Ramos (cell line): ENCODE data around the gene TRIO.
"Not testable (repeated sequence)": the region's sequence is repeated elsewhere in the genome, so short reads cannot be mapped to it uniquely, and the experiment has no call there.

ENCODE experiments used
- in situ Hi-C: fragments of 300-500 bp; cut with MboI; formaldehyde crosslinking; loops from one replicate; pipeline ENCODE4 v1.14.3; 2022; ENCODE audit warnings: low sequenced_read_pairs; ENCODE audit not compliant: unreplicated experiment

The TRIO gene

DNA sequence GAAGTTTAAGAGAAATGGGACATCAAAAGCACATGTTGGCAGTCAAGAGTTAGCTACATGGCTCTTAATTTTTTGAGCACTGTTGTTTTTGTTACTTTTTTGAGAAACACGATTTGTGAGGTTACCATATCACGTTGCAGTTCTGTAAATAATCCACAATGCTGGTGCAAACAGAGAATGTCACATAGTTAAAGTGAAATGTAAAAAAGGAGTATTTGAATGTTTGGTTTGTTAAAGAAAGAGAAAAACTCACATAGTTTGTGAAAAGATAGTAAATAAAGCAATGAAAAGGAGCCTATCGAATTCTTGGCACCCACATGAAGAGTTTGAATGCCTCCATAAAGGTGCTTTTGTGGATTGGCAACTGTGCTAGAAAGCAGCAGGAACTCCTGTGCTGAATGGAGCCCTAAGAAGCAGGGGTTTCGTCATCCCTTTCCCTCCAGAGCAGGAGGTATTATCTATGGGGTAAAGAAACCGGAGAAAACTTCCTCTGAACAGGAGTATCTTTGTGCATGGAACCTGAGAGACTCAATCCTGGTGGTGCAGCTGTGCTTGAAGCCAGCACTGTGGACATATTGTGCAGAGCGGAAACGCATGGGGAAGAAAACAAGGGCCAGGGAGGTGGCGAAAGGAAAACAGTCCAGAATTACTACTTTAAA, 289.9 kb downstream of the TRIO start:
- in situ Hi-C loops: no loop called here

- in situ Hi-C loops: no loop called here
These were observed 292.3 kb downstream of the TRIO start for GRCh38 chr5:14435481-14435880.

GRCh38 chr5:14436122-14436521, 293.0 kb downstream of the TRIO start:
- in situ Hi-C loops: not testable (repeated sequence)

DNA sequence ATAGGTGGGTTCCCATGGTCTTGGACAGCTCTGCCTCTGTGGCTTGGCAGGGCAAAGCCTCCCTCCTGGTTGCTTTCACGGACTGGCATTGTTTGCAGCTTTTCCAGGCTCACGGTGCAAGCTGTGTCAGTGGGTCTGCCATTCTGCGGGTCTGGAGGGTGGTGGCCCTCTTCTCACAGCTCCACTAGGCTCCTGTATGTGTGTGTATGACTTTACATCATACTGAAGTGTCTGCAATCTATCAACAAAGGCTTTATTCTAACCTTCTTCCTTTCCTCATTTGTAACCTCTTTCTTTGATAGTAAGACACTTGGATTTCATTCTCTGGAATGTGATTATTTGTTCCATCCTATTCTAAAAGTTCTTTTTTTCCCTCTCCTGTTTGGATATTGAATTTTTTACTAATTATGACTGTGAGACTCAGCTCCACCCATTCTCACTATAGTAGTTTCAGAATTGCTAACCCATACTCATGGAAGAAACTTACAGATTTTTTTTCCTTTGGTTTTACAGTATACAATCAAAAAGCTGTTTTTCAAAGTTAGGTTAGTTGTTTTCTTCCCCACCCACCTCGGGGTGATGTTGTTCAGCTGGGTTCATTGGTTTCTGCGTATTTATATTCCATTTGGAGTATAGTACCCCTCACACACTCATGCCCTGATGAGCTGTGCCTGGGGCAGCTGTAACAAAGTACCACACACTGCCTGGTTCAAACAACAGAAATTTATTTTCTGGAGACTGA, 293.8 kb downstream of the TRIO start:
- in situ Hi-C loops: no loop called here

DNA sequence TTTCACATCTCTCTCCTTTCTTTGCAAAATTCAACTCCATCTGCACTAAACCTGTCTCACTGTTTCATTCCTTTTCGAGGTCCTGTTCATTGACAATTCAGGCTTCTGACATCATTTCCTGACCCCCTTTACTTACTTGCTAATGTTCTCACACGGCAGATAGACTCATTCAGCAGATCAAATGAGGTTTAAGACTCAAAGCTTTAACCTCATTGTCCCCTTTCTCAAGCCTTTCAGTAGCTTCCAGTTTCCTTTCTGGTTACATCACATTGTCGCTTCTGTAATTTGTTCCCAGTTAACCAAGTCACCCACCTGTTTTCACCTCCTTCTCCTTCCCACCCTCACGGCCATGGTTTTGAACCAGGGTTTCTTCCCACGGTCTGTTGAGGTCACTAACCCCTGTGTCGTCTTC, 295.1 kb downstream of the TRIO start:
- in situ Hi-C loops: no loop called here

DNA sequence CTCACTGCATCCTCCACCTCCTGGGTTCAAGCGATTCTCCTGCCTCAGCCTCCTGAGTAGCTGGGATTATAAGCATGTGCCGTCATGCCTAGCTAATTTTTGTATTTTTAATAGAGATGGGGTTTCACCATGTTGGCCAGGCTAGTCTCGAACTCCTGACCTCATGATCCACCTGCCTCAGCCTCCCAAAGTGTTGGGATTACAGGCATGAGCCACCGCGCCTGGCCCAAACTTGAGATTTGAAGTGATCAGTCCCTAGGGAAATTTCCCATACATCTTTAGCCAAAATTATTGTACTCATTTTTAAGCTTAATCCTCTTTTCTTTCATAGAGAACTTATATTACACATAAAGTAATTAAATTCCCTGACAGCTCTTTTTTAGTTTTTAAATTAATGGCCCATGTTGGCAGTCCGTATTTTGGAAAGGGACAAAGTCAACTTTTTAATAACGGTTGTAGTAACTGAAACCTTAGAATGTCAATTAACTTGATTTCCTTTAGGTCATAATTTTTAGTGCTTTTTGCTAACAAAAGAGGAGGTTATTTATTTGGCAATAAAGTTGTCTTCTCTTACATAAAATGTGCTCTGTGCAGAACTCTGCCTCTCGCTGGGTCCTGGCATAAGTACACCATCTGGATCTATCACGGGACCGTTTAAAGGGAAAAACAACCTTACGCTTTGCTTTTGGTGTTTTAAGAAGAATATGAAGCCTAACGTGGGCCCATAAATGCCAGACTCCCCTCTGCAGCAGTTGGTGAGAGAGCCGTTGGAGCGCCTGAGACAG, 296.1 kb downstream of the TRIO start:
- in situ Hi-C loops: no loop called here

- in situ Hi-C loops: no loop called here
These were observed 297.1 kb downstream of the TRIO start for GRCh38 chr5:14440223-14440581.

- in situ Hi-C loops: no loop called here
These were observed 297.7 kb downstream of the TRIO start for GRCh38 chr5:14440582-14441431.

DNA sequence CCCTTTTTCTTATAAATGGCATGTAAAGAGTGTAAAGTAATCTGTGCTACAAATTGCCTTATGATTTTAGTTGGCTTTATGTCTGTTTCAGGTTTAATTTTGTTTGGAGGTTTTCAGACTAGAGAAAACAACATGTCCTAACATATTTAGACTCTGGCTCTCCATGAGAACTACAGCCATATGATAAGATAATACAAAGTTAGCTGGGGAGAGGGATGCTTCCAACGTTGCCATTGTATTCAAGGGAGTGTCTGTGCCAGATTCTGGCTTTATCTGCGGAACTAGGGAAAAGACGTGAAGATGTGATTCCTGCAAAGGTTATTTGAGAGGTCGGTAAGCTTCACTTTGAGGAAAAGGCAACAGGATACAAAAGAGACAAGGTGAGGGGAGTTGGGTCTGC, 298.5 kb downstream of the TRIO start:
- in situ Hi-C loops: no loop called here

DNA sequence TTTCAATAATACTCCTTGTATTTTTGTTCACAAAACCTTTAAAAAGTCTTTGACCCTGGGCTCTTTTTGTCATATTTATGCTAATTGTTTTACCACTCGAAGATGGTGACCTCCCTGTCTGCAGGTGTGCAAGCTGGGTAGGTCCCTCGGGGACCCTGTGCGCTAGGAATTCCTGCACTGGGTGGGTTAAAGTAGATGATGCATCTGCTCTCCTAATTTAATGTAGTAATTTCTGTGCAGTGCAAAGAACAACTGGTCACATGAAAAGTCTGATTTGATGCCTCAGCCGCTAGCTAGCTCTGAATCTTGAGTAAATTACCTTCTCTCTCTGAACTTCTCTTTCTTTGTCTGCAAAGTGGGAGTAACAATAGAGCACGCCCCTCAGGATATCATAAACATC, 299.4 kb downstream of the TRIO start:
- in situ Hi-C loops: no loop called here

DNA sequence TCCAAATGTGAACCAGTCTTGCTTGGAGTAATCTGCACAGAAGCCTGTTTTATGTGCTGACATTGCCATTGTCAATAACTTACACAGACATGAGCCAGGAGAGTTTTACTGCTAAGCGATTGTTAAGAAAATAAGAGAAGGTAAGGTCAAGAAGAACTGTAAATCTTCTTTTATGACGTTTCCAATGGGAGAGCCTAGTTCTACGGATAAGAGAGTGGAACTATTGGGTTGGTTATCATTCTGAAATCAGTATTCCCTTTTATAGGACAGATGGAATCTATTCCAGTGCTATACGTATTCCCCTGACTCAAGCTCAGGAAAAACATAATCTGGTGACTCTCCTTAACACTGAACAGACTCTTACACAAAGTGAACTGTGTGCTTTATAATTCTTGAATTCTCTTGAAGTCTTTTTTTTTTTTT, 300.5 kb downstream of the TRIO start:
- in situ Hi-C loops: no loop called here

- in situ Hi-C loops: no loop called here
These were observed 301.0 kb downstream of the TRIO start for GRCh38 chr5:14444161-14444560.

GRCh38 chr5:14445013-14445412, 301.9 kb downstream of the TRIO start:
- in situ Hi-C loops: no loop called here

GRCh38 chr5:14445576-14446290, 302.6 kb downstream of the TRIO start:
- in situ Hi-C loops: no loop called here

DNA sequence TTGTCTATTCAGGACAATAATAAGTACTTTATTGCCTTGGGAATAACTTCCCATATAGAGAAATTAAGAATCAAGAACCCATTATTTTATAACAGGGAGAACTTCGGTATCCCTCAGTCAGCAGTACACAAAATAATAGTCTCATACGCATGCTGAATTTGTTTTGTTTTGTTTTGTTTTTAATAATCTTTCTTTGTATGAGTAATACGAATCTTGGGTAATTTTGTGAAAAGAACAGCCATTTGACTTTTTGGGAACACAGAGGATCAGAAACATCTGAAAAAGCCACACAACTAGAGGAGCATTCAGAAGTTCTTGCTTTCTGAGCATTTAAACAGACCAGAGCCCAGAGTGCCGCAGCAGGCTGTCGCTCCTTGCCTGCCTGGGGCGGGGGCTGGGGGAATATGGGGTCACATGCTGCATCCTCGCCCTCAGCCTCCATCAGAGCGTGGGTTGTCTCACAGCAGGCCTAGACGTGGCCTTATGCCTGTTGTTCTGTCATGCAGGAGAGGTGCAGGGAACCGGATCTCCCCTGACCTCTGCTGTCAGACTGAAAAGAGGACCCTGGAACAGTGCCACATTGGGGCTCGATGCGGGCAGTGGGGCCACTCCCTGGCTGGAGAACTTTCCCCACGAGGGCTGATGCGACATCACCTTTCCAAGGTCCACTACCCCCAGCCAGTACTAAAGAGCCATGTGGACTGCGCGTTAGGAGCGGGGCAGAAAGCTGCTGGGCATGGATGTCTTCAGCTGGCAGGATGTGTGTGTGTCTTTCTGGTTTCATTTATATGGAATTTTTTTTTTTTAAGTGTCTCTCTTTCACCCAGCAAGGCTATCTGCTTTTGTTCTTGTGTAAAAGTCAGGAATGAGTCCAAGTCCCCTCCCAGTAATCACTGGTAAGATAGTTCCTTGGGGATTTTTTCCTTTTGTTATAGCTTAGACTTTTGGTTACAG, 305.1 kb downstream of the TRIO start:
- in situ Hi-C loops: no loop called here

DNA sequence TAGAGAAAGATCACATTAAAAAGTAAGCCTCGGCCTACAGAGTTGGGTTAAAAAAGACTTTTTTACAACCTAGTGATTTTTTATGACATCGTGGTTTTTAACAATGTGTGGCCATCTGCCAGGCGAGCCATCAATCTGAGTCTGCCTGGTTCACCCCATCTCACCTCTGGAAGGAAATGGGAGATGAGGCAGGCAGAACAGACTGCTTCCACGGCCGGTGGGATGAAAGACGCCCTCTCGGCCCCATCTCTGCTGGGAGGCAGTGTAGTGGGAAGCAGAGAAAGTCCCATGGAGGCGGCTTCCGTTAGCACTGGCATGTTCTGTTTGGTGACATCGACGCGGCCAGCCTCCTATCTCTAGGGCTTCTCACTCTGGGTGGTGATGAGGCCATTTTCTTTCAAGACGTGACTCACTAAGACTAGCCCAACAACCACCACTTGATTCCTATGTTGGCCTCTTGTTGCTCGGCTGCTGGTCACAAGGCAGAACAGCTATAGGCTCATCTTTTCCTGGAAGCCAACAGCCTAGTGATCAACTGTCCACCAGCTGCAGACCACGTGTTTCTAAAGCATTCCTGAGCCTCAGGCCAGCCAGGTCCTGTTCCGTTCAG, 306.0 kb downstream of the TRIO start:
- in situ Hi-C loops: no loop called here

- in situ Hi-C loops: no loop called here
These were observed 306.9 kb downstream of the TRIO start for GRCh38 chr5:14450018-14450524.

DNA sequence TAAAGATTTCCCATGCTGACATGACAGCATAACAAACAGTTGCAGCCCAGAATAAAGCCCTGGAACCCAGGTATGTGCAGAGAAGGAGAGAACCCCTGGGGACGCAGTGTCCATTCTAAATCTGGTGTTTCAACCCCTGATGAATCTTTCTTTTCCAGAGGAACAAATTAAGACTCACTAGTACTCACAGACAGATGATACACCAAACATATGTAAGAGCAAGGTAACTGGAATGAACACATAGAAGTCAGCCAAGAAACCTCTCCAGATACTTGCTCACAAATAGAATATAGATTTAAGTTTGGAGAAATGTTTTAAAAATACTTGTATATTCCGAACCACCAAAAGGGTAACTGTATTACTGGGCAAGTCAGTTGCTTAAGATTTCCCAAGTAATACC, 307.6 kb downstream of the TRIO start:
- in situ Hi-C loops: no loop called here
